HTR-8/SVneo (cell line): Measurements from ENCODE around the gene KCNK3.

ENCODE experiments used
- DNase-seq: peaks from one replicate; pipeline ENCODE4 v3.0.0; 2011; ENCODE audit warnings: low spot score, mixed read lengths; ENCODE audit not compliant: insufficient read length
- FAIRE-seq: peaks from 2 replicates; lab custom pipeline; 2011; peaks lifted over from hg19 to GRCh38; lab: Jason Lieb, UNC

KCNK3 gene

DNA sequence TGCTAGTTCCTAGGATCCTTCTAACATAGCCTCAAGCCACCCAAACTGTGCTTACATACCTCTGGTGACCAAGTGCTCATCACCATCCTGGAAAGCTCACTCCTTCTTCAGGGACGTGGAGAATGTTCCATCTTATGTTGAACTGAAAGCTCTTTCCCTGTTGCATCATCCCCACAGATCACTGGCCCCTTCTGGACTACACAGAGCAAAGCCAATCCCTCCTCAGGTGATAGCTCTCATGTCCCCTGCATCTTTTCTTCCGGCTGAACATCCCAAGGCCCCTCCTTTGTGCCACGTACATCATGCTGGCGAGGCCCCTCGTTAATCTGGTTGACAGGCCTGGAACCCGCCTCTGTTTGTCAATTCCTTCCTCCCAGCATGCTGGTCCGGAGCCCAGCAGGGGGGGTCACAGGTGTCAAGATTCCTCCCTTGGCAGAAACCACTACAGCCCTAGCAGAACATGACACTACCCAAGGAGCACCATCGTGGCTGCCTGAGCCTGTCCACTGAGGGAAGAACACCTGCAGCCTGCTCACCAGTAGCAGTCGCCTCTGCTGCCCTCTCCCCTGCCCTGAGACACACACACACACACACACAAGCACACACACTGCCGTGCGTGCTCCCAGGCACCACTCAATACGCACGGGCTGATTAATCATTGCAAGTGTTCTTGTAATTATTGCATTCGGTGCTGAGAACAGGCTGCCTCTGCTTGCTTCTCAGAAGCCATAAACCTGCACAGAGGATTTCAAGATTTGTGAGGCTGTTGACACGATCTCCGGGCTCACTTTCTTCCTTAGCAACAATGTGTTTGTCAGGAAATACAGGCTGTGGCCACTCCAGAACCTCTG lies 6.3 kb upstream of the KCNK3 start:
- FAIRE-seq: no peak
- no peak for DNase-seq

GRCh38 chr2:26687328-26687727 lies 5.2 kb upstream of the KCNK3 start:
- DNase-seq: no peak
- FAIRE-seq: peak; percentile 4

DNA sequence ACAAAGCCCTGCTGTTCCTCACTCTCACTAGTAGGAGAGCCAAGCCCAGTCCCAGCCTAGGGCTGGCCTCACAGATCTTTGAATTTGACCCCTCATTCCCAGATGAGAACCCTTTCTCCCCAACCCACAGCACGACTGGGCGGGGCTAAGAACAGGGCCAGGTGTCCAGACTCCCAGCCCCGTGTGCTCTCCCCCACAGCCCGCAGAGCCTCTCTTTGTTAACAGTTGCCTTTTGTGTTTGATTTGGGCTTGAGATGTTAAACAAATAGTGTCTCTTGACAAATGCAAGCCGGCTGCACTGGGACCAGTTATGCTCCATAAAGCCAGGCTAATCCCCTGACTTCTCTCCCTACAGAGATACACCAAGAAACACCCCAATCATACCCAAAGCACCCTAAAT lies 4.7 kb upstream of the KCNK3 start:
- DNase-seq: no peak
- no peak for FAIRE-seq

- DNase-seq (no peak), FAIRE-seq (no peak)
Measured at GRCh38 chr2:26691161-26691560, 1.4 kb upstream of the KCNK3 start.

DNA sequence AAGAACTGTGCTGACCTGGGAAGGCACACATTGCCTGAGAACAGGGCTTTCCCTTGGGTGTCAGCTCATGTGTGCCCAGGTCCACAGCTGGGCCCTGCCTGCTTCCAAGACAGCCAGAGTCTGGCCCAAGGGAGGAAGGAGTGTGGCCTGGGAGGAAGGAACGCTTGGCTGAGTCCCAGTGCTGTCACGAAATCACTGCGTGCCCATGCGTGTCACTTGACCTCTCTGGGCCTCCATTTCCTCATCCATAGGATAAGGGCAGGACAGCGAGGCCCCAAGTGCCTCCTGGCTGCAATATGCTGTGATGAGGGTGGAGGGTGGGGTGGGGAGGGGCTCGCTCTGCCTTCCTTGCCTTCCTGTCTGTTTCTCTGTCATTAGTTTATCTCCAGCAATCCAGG lies 642 bp upstream of the KCNK3 start:
- no peak for FAIRE-seq

DNA sequence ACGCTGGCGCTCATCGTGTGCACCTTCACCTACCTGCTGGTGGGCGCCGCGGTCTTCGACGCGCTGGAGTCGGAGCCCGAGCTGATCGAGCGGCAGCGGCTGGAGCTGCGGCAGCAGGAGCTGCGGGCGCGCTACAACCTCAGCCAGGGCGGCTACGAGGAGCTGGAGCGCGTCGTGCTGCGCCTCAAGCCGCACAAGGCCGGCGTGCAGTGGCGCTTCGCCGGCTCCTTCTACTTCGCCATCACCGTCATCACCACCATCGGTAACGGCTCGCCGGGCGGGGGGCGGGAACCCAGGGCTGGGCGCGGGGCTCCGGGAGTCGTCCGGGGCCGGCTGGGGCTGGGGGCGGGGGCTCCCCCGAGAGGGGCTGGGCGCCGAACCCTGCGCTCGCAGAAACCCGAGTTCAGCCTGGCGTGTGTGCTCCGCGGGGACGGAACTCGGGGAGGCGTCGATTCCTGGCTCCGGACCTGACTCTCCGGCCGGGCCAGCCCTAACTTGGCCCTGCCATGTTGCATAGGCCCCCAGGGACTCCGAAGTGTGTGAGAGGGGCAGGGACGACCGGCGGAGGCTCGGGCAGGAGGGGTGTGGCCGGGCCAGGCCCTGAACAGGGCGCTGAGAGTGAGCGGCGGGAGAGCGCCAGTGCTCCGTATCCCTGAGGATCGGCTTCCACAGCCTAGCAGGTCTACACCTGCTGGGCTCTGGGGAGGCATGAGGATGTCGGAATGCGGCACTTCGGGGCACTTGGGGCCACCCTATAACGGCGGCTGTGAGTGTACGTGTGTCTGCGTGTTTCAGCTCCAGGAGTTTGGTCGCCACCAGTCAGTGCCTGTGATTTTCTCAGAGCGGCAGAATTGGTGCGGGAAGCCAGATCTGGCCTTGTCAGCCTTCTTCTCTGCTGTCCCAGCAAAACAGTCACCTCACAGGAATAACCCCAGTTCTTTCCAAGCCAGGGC lies 651 bp downstream of the KCNK3 start:
- FAIRE-seq (peak; percentile 67), DNase-seq (no peak)

More for the DNA sequence above, 642 bp upstream of the KCNK3 start:
- DNase-seq: no peak

DNA sequence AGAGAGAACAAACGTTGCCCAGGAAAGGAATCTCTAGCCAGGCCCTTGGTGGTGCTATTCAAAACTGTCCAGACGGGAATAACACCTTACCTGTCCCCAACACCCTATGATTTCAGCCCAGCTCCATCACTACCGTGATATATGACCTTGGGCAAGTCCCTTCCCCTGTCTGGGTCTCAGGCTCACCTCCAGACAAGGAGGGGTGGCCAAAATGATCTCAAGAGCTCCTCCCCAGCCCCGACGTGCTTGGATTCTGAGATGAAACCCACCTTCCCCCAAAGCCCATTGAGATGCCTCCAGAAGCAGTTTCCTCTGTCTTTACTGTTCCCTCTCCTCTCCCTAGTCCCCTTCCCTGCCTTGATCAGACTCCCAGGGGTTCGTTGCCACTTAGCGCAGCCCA lies 1.5 kb downstream of the KCNK3 start:
- DNase-seq: no peak
- FAIRE-seq: no peak

DNA sequence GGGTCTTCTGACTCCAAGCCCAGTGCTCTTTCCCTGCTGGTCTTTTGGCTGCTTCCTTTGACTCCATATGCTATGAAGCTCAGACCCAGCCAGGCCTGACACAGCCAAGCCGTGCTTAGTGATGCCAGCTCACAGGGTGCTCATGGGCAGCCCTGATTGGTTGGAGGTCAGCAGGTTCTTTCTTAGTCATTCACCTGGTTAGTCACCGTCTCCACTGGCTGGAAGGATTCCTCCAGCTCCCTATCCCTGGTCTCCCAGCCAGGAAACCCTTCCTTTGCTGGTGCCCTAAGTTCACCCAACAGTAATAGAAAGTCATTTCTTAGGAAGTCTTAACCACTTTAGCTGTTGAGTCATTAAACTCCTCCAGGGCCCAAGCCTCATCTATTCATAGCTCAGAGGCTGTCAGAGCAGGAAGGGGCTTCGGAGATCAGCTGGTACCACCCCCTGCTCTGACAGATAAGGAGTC lies 3.9 kb downstream of the KCNK3 start:
- FAIRE-seq: peak; percentile 9
- peak; percentile 83 for DNase-seq

GRCh38 chr2:26697425-26697824 lies 4.9 kb downstream of the KCNK3 start:
- FAIRE-seq: no peak
- no peak for DNase-seq

DNA sequence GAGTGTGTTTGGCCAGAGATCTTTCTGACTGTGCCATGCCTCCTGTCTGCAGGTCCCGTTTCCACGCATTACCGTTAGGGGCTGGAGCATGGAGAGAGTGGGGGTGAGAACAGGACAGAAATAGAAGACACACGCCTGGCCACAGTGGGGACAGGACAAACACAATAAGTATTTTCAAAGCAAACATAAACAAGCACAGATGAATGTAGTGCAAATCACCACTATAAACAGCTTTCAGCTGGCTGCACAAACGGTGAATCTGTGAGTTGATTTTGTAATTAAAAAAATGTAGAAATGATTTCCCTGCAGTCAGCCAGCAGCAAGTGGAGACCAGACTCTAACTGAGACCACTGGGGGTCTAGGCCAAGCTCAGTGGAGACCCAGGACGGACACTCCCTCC lies 6.8 kb downstream of the KCNK3 start:
- DNase-seq (no peak), FAIRE-seq (peak; percentile 23)

GRCh38 chr2:26700078-26700477 lies 7.6 kb downstream of the KCNK3 start:
- no peak for FAIRE-seq
- DNase-seq: no peak

DNA sequence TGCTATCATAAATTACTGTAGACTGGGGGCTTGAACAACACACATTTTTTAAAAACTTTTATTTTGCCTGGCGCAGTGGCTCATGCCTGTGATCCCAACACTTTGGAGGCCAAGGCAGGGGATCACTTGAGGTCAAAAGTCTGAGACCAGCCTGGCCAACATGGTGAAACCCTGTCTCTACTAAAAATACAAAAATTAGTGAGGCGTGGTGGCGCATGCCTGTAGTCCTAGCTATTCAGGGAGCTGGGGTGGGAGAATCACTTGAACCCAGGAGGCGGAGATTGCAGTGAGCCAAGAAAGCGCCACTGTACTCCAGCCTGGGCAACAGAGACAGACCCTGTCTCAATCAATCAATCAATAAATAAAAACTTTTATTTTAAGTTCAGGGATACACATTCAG lies 9.1 kb downstream of the KCNK3 start:
- no peak for DNase-seq

DNA sequence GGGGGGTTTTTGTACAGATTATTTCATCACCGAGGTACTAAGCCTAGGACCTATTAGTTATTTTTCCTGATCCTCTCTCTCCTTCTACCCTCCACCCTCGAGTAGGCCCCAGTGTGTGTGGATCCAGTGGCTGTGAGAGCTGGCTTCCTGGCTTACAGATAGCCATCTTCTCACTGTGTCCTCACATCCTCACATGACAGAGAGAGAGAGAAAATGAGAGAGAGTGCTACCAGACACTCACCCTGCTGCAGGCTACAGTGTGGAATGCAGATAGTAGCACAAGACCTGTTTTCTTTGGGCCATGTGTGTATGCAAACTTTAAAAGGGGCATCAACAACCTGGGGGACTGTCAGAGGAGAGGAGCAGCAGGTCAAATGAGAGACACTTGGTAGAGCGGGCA lies 9.5 kb downstream of the KCNK3 start:
- FAIRE-seq (peak; percentile 86), DNase-seq (no peak)

More for the DNA sequence above, 9.1 kb downstream of the KCNK3 start:
- FAIRE-seq: no peak

- no peak for FAIRE-seq
Measured at GRCh38 chr2:26704441-26704977, 12.0 kb downstream of the KCNK3 start.

DNA sequence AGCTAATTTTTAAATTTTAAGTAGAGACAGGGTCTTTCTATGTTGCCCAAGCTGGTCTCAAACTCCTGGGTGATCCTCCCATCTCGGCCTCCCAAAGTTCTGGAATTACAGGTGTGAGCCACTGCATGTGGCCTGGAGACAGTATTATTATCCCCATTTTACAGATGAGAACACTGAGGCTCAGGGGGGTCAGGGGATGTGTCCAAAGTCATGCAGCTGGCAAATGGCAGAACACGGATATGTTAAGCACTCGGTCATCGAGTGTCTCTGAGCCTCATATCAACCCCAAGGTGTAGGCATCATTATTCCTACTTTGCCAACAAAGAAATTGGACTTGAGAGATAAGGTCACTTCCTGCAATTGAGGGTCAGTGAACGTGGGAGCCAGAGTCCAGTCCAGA lies 12.6 kb downstream of the KCNK3 start:
- DNase-seq (no peak), FAIRE-seq (no peak)

More at GRCh38 chr2:26704441-26704977, 12.0 kb downstream of the KCNK3 start:
- peak; percentile 54 for DNase-seq

GRCh38 chr2:26706093-26706492 lies 13.6 kb downstream of the KCNK3 start:
- DNase-seq: no peak
- FAIRE-seq: no peak

DNA sequence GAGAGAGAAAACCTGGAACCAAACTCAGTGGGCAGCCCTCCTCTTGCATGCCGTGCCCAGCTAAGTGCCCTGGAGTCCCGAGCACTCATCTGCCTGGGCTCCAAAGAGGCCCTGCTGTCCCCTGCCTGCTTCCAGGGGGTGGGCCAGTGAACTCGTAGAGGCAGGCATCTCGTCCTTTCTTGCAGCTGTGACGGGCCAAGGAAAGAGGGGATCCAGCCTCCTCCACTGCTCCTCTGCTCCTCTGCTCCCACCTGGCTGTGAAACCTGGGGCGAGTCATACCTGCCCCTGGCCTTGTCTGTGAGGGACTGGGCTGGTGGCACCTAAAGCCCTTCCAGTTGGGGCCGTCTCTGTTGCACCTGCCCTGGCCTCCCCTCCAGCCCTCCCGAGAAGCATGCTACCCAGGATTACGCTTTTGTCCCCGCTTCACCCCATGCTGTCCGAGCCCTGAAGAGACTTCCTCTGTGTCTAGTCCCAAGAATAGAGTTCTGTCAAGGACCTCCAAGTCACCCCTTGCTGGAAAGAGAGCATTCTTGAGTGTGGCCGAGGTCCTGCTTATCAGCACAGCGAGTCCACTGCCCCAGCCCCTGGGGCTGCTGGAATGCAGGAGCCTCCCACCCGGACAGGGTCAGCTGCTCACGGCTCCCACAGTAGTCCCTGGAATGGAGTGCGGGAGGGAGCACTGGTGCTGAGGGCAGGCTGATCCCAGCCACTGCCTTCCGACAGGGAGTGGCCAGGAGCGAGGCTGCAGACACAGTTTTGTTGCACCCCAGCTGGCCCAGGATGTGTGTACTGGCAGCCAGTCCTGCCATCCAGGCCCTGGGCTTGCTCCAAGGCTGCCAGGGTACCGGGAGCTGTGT lies 14.3 kb downstream of the KCNK3 start:
- no peak for DNase-seq
- FAIRE-seq: no peak

GRCh38 chr2:26707747-26708146 lies 15.2 kb downstream of the KCNK3 start:
- FAIRE-seq: no peak
- DNase-seq: no peak

DNA sequence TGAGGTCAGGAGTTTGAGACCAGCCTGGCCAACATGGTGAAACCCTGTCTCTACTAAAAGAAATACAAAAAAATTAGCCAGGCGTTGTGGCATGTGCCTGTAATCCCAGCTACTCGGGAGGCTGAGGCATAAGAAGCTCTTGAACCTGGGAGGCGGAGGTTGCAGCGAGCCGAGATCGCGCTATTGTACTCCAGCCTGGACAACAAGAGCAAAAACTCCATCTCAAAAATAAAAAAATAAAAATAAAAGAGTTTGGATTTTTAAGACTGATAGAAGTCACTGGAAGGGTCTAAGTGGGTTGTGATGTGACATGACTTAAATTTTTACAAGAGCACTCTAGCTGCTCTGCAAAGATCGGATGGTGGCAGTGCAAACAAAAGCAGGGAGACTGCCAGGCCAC lies 15.9 kb downstream of the KCNK3 start:
- DNase-seq: no peak
- no peak for FAIRE-seq
